Measurements from ENCODE around the gene FLACC1. TPM values are rescaled to one million over a fixed set of nuclear protein-coding genes. Genes with fewer than 3 reads are reported as not detected.

FLACC1 gene
- total RNA-seq, 1 experiment from 2014 or later = 0.87 TPM

DNA sequence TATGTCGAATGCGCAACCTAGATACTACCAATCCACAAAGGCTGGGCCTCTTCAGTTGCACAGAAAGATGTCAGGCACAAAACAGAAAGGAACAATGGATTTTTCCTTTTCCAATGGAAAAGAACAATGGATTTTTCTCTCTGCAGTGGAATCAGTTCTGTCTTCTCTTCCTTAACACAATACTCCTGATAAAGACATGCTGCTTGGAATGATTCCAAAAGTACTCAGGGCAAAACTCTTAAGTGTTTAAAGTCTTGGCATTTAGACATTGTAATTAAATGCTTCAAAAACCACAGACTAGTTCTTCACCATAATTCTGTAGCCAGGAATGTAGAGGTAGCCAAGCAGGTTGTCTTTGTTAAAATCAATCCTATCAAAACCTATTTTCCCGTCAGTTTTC lies 46.7 kb upstream of the FLACC1 start:
- H3K4me1 ChIP-seq (replicated peaks; ENCODE audit: insufficient read depth) = peaks cover 29% of the 10 kb centered on the region
- intact Hi-C loops (cut with micrococcal nuclease; ENCODE audit: unreplicated experiment) = loop anchor here (5.0 kb wide), 1 partner anchor 48 kb away; the partner anchor contains the start of genes STRADB and TRAK2
- H3K79me2 ChIP-seq (ENCODE audit: low read depth) = 0 out of 2 replicates have a peak, but pooled peaks cover 11% of the 10 kb centered on the region
- BruUV-seq (replicated peaks) = no TSS peak
- POLR2A ChIA-PET (ENCODE audit: unreplicated experiment) = no interaction called here
- no peak overlapping the region for H2AFZ ChIP-seq
- H3K4me2 ChIP-seq = no peak overlapping the region
- peaks cover 3% of the 10 kb centered on the region for H3K36me3 ChIP-seq (ENCODE audit: low read depth)
- H3K9me2 ChIP-seq (ENCODE audit: insufficient read depth) = no peaks in the 10 kb centered on the region
- peak in 1 of 2 experiments; percentile 79 for DNase-seq
- no peaks in the 10 kb centered on the region for H3K9me3 ChIP-seq (ENCODE audit: insufficient read depth, low read depth)
- H3F3A ChIP-seq (ENCODE audit: insufficient read depth, low read depth) = peaks cover 9% of the 10 kb centered on the region; the same call in 1 of the 2 replicates
- H3K27me3 ChIP-seq (ENCODE audit: insufficient read depth, low read depth) = no peaks in the 10 kb centered on the region
- CTCF ChIA-PET = no interaction called here
- H3K4me3 ChIP-seq = no peak overlapping the region
- TF ChIP-seq EZH2 (IDR thresholded peaks at IDR 0.05; ENCODE audit: low read depth) (no peak), CTCF (conservative IDR thresholded peaks at IDR 0.05) (no peak)
- no peak overlapping the region for H3K27ac ChIP-seq
- no peaks in the 10 kb centered on the region for H4K20me1 ChIP-seq (ENCODE audit: insufficient read depth)

DNA sequence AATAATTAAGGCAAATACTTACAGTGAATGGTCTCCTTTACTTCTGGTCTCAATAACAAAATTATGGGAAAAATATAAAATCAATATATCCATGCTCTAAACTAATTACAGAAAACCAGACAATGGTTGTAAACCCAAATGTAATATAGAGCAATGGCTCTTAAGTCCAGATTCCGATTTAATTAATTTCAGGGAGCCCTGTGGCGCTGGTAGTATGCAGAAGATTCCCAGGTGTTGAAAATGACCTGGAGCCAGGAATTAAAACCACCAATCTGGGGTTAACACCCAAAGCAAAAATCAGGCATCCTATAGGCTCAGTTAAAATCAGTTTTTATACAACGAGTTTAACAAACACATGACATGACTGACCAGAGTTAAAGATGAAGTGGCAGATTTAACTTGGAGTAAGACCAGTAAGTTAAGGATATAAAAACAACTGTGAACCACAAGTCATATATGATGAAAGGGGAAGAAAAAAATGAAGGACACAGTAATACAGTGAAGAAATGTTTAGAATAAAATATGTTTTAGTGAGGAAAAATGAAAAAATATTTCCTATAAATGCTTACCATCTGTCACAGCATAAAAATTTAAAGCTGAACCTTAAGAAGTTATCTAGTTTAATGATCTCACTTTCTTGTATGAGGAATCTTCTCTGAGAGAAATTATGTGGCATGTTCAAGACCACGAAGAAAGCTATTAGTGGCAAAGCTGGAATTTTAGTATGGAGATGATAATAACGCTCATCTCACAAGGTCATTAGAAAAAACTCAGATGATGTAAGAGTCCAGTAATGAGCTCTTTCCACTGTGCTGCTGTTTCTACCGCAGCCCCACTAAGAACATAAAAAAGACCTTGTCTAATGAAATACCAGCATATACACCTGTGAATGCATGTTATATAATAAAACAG lies 45.8 kb upstream of the FLACC1 start:
- Histone ChIP-seq H3K4me2 (no peak overlapping the region), H3K4me1 (replicated peaks; ENCODE audit: insufficient read depth) (peaks cover 29% of the 10 kb centered on the region), H3K9me3 (ENCODE audit: insufficient read depth, low read depth) (no peaks in the 10 kb centered on the region), H3K36me3 (ENCODE audit: low read depth) (peaks cover 5% of the 10 kb centered on the region), H3K79me2 (ENCODE audit: low read depth) (0 out of 2 replicates have a peak, but pooled peaks cover 11% of the 10 kb centered on the region), H3K4me3 (no peak overlapping the region), H3K27me3 (ENCODE audit: insufficient read depth, low read depth) (no peaks in the 10 kb centered on the region), H2AFZ (no peak overlapping the region), H3K27ac (no peak overlapping the region), H3K9me2 (ENCODE audit: insufficient read depth) (no peaks in the 10 kb centered on the region), H3F3A (ENCODE audit: insufficient read depth, low read depth) (peaks cover 9% of the 10 kb centered on the region; the same call in 1 of the 2 replicates), H4K20me1 (ENCODE audit: insufficient read depth) (no peaks in the 10 kb centered on the region)
- intact Hi-C loops (cut with micrococcal nuclease; ENCODE audit: unreplicated experiment) = loop anchor here (5.0 kb wide), 1 partner anchor 49 kb away; the partner anchor contains the start of genes STRADB and TRAK2
- no peak for DNase-seq
- BruUV-seq (replicated peaks) = no TSS peak
- ChIA-PET CTCF (no interaction called here), POLR2A (ENCODE audit: unreplicated experiment) (no interaction called here)
- TF ChIP-seq EZH2 (IDR thresholded peaks at IDR 0.05; ENCODE audit: low read depth) = no peak
- TF ChIP-seq CTCF (conservative IDR thresholded peaks at IDR 0.05) = no peak

DNA sequence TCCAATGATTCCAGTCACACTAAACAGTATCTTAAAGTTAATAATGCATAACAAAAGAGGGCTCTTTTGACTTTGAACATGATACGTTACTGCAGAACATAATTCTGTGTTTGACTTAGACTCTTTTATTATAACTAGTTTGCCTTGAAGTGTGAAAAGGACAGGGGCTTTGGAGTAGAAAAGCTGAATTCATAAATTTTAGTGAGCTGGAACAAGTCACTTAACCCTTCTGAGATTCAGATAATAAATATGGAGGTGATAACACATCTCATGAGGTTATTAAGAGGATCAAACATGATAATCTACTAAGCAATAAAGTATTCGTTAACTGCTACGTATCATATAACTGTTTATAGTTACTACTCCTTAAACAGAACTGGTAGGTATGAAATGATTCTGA lies 44.7 kb upstream of the FLACC1 start:
- ChIA-PET CTCF (no interaction called here), POLR2A (ENCODE audit: unreplicated experiment) (no interaction called here)
- no peak for TF ChIP-seq CTCF (conservative IDR thresholded peaks at IDR 0.05)
- no peak for TF ChIP-seq EZH2 (IDR thresholded peaks at IDR 0.05; ENCODE audit: low read depth)
- Histone ChIP-seq H4K20me1 (ENCODE audit: insufficient read depth) (no peaks in the 10 kb centered on the region), H3K4me3 (no peak overlapping the region), H3K27me3 (ENCODE audit: insufficient read depth, low read depth) (no peaks in the 10 kb centered on the region), H3K9me3 (ENCODE audit: insufficient read depth, low read depth) (no peaks in the 10 kb centered on the region), H3K79me2 (ENCODE audit: low read depth) (0 out of 2 replicates have a peak, but pooled peaks cover 11% of the 10 kb centered on the region), H2AFZ (no peak overlapping the region), H3K9me2 (ENCODE audit: insufficient read depth) (no peaks in the 10 kb centered on the region), H3K4me1 (replicated peaks; ENCODE audit: insufficient read depth) (peaks cover 28% of the 10 kb centered on the region), H3F3A (ENCODE audit: insufficient read depth, low read depth) (peaks cover 9% of the 10 kb centered on the region; the same call in 1 of the 2 replicates), H3K27ac (no peak overlapping the region), H3K4me2 (no peak overlapping the region), H3K36me3 (ENCODE audit: low read depth) (peaks cover 16% of the 10 kb centered on the region)
- intact Hi-C loops (cut with micrococcal nuclease; ENCODE audit: unreplicated experiment) = loop anchor here (5.0 kb wide), 1 partner anchor 50 kb away; the partner anchor contains the start of genes STRADB and TRAK2
- no peak for DNase-seq
- BruUV-seq (replicated peaks) = no TSS peak
